Measurements from ENCODE around the gene TEX38. TPM values are rescaled to one million over a fixed set of nuclear protein-coding genes. Genes with fewer than 3 reads are reported as not detected.

TEX38 gene
- polyA plus RNA-seq, 2 of the 4 experiments (the other 2 are of a cell fraction), result not detected

- ChIA-PET CTCF (interaction anchor here (1.3 kb wide), 1 partner anchor 12 kb away, joined by 3 read pairs; no protein-coding TSS in a partner anchor), POLR2A (no interaction called here)
- FAIRE-seq (no peak), ATAC-seq (no peak), DNase-seq (ENCODE audit: low read depth in 1 of 2, low spot score in 1 of 2) (no peak)
- TF ChIP-seq MAFK (IDR thresholded peaks at IDR 0.05; ENCODE audit: partially characterized antibody) (peak; percentile 41), POLR2AphosphoS2 (conservative IDR thresholded peaks at IDR 0.05; ENCODE audit: low read length) (no peak), E2F6 (IDR thresholded peaks at IDR 0.05; ENCODE audit: borderline replicate concordance, low read depth) (no peak), MAX (IDR thresholded peaks at IDR 0.05) (no peak), EHF (CRISPR knock-in tag; IDR thresholded peaks at IDR 0.05) (no peak), REST (IDR thresholded peaks at IDR 0.05) (no peak)
- no peaks in the 10 kb centered on the region for H3K4me1 ChIP-seq
- no peak overlapping the region for H3K4me2 ChIP-seq
- no peak overlapping the region for H3K4me3 ChIP-seq
- WGBS (ENCODE audit: missing lambda C conversion rate), result 91% methylated on average over 2 of the region's 2 CpGs
- H3K9me3 ChIP-seq, result no peaks in the 10 kb centered on the region
- no peak overlapping the region for H3K27ac ChIP-seq
Measured at GRCh38 chr1:46684670-46685069, 13.0 kb downstream of the TEX38 start.

GRCh38 chr1:46686255-46686654 lies 14.6 kb downstream of the TEX38 start:
- ATAC-seq (no peak), FAIRE-seq (no peak), DNase-seq (ENCODE audit: low read depth in 1 of 2, low spot score in 1 of 2) (no peak)
- TF ChIP-seq RARB (CRISPR knock-in tag; IDR thresholded peaks at IDR 0.05), result no peak
- TF ChIP-seq RCOR1 (IDR thresholded peaks at IDR 0.05; ENCODE audit: low read depth, low read length), result no peak
- TF ChIP-seq RAD21 (conservative IDR thresholded peaks at IDR 0.05 in 1 of 2, IDR thresholded peaks at IDR 0.05 in 1 of 2), result no peak
- TF ChIP-seq RFX5 (IDR thresholded peaks at IDR 0.05), result no peak
- TF ChIP-seq POLR2A (IDR thresholded peaks at IDR 0.05; ENCODE audit: low read length), result no peak
- no peak for TF ChIP-seq CTCF (IDR thresholded peaks at IDR 0.05)
- TF ChIP-seq CBX2 (IDR thresholded peaks at IDR 0.05; ENCODE audit: borderline replicate concordance, low read depth), result no peak
- no peak for TF ChIP-seq EHMT2 (IDR thresholded peaks at IDR 0.05; ENCODE audit: low read depth)
- TF ChIP-seq PBX3 (IDR thresholded peaks at IDR 0.05), result no peak
- TF ChIP-seq JUN (IDR thresholded peaks at IDR 0.05), result no peak
- no peak for TF ChIP-seq ESRRA (IDR thresholded peaks at IDR 0.05; ENCODE audit: borderline replicate concordance, low read length)
- TF ChIP-seq SMC3 (IDR thresholded peaks at IDR 0.05), result no peak
- no peak for TF ChIP-seq HOXB5 (CRISPR knock-in tag; IDR thresholded peaks at IDR 0.05)
- TF ChIP-seq EP300 (IDR thresholded peaks at IDR 0.05), result no peak
- H3K27ac ChIP-seq, result no peak overlapping the region
- no peaks in the 10 kb centered on the region for H3K9me3 ChIP-seq
- CTCF ChIA-PET, result no interaction called here
- no peak overlapping the region for H3K4me3 ChIP-seq
- POLR2A ChIA-PET, result no interaction called here
- H3K4me2 ChIP-seq, result no peak overlapping the region
- WGBS (ENCODE audit: missing lambda C conversion rate), result 55% methylated on average over 1 of the region's 1 CpG
- H3K4me1 ChIP-seq, result no peaks in the 10 kb centered on the region

All from A549 (cell line).